GM21786 (cell line): ENCODE measurements around the gene KIF23.
"Not testable (repeated sequence)": the region's sequence is repeated elsewhere in the genome, so short reads cannot be mapped to it uniquely, and the experiment has no call there.

ENCODE experiments used
- ATAC-seq: cut with Tn5 transposase; IDR thresholded peaks from one replicate; pipeline ENCODE4 v1.9.1; 2021; ENCODE audit not compliant: unreplicated experiment

Gene KIF23

GRCh38 chr15:69434238-69434637, 20.1 kb downstream of the KIF23 start:
- ATAC-seq = no peak

GRCh38 chr15:69434679-69435078, 20.5 kb downstream of the KIF23 start:
- no peak for ATAC-seq

GRCh38 chr15:69435985-69436384, 21.8 kb downstream of the KIF23 start:
- no peak for ATAC-seq

GRCh38 chr15:69436951-69437350, 22.8 kb downstream of the KIF23 start:
- no peak for ATAC-seq

- no peak for ATAC-seq
These were observed 25.5 kb downstream of the KIF23 start for GRCh38 chr15:69439623-69440022.

- ATAC-seq = peak; percentile 60
These were observed 29.0 kb downstream of the KIF23 start for GRCh38 chr15:69443032-69443611.

- ATAC-seq = no peak
These were observed 30.5 kb downstream of the KIF23 start for GRCh38 chr15:69444686-69445085.

- ATAC-seq = no peak
These were observed 32.8 kb downstream of the KIF23 start for GRCh38 chr15:69446953-69447352.

GRCh38 chr15:69450221-69450620, 36.1 kb downstream of the KIF23 start:
- ATAC-seq = not testable (repeated sequence)

- ATAC-seq = no peak
These were observed 37.0 kb downstream of the KIF23 start for GRCh38 chr15:69450968-69451695.

- ATAC-seq = peak; percentile 21
These were observed 38.0 kb downstream of the KIF23 start for GRCh38 chr15:69451951-69452691.

- peak; percentile 86 for ATAC-seq
These were observed 38.8 kb downstream of the KIF23 start, which contains the start of gene RPLP1 for GRCh38 chr15:69452692-69453521. RPLP1 (plus strand) TSS chr15:69452818; CDS start chr15:69452949, 131 bp downstream.

GRCh38 chr15:69454953-69455352, 40.8 kb downstream of the KIF23 start:
- ATAC-seq = no peak

- ATAC-seq = no peak
These were observed 42.3 kb downstream of the KIF23 start for GRCh38 chr15:69456208-69457166.

GRCh38 chr15:69457304-69458280, 43.4 kb downstream of the KIF23 start:
- ATAC-seq = no peak

- no peak for ATAC-seq
These were observed 44.9 kb downstream of the KIF23 start for GRCh38 chr15:69459066-69459465.

GRCh38 chr15:69460481-69460880, 46.3 kb downstream of the KIF23 start:
- ATAC-seq = no peak

- no peak for ATAC-seq
These were observed 47.9 kb downstream of the KIF23 start for GRCh38 chr15:69462030-69462492.
